ENCODE measurements around the gene ZNF367.

Gene ZNF367

DNA sequence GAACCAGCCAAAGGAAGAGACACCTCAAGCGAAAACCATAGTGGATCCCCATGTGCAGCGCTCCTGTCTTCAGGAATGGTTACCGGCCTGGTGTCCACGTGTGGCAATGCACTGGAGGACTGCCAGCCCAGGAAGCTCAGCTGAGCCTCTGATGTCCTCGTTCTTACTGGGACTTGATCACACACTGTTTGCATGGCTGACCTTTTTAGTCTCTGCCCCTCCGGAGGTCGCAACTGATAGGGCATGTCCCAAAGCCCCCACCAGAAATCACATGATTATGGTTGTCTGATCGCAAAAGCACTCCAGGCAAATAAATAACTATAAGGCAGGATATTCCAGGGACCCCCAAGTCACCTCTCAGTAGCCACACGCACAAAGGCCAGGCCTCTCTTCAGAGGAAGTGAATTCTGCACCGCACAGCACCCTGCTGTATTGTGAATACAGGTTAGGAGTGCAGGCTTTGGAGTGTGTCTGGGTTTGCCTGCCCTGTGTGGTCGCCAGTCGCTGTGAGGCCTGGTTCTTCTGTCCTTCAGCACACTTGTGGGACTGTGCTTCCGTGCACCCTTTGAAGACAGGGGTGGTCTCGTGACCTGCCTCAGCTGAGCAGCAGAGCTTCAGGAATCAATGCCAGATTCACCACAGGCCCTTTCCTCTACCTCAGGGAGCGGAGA is 18.4 kb upstream of the ZNF367 start:
- DNase-seq = no peak

DNA sequence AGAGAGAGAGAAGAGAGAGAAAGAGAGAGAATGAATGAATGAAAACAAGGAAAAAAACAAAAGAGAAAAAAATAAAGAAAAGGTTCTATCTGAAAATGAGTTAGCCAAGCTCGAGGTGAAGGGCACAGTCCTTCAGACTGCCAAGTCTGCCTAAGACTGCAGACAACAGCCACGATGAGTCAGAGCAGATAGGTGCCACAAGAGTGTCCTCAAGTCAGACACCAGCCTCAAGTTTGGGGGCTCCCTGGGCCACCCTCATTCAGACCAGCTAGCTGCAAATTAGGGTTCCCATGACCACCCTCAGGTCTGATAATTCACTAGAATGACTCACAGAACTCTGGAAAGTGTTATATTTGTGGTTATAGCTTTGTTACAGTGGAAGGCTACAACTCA is 17.9 kb upstream of the ZNF367 start:
- DNase-seq = no peak

DNA sequence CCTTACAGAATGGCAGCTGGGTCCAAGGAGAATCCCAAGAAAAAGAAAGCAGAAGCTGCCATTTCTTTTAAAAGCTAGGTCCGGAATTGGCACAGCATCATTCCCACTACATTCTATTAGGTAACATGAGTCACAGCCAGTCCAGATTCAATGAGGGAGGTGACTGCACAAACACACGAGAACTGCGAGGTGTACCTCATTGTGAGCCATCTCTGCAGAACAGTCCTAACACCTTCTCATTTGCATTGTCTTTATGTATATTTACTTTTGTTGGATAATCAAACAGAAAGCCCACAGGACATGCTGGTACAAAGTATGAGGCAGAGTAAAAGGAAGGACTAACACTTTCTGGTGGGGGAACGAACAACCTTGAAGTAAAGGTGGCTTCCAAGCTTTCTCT is 17.2 kb upstream of the ZNF367 start:
- DNase-seq = no peak

DNA sequence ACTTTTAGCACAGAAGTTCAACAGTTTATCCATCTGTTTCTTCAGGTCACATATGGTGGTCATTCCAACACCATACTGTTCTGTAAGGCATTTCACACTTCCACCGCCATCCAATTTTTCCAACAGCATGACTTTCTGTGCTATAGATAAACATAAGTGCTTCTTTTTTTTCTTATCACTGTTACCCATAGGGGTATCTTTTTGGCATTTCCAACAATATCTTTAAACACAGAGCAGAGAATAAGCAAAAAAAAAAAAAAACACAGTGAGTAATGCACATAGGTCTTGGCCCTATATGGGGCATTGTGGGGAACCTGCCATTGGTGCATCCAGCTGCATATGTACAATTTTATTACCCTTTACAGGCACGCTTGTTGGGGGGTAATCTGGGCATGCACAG is 12.2 kb upstream of the ZNF367 start:
- DNase-seq = no peak

DNA sequence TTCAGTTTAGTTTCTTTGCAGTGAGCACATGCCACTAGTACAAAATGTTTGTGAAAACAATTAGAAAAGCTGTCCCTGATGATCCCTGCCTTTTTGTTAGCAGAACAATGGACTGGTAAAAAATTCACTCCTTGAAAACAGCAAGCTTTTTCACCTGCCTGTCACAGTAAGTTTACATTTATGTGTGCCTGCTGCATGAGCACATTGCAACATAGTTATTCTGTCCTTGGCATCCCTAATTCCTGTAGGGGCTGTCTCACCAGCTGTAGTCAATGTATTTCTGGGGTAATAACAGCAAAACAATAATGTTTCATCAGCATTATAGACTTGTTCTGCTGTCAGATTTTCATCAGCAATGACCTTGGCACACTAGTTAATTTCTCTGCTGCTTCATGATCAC is 11.6 kb upstream of the ZNF367 start:
- no peak for DNase-seq

- DNase-seq = no peak
These were observed 7.5 kb upstream of the ZNF367 start for GRCh38 chr9:96425500-96426169.

DNA sequence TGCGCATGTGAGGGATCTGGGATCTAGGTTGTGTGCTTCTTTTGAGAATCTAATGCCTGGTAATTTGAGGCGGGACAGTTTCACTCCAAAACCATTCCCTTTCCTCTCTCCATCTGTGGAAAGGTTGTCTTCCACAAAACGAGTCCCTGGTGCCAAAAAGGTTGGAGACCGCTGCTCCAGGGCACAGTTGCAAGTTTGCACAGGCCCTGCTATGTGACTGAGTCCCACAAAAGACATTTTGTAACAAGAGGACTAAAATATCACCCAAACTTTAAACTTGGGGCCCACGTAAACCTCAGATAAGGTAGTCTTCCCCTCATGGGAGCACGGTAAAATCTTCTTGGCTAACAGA is 5.8 kb upstream of the ZNF367 start:
- DNase-seq = no peak

- DNase-seq = no peak
These were observed 5.3 kb upstream of the ZNF367 start for GRCh38 chr9:96423322-96423984.

DNA sequence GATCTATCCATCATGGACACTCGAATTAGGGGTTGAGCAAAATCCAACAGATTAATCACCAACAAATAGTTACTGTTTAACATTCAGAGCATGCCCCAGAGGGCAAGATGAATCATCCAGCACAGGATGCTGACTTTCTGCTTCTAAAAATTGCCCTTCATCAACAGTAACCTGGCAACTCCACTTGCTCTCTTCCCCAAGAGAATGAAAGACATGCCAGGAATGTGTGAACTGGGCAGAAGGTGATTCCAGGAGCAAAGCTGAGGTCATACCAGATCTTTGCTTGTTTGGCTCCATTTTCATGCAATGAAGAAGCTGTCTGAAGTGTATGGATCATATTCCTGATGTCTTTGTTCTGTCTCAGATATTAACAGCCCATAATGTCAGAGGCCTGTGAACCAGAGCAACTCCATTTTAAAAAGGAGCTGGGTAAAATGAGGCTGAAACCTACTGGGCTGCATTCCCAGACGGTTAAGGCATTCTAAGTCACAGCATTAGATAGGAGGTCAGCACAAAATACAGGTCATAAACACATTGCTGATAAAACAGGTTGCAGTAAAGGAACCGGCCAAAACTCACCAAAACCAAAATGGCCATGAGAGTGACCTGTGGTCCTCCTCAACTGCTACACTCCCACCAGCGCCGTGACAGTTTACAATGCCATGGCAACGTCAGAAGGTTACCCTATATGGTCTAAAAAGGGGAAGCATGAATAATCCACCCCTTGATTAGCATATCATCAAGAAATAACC is 2.5 kb upstream of the ZNF367 start:
- no peak for DNase-seq

GRCh38 chr9:96419691-96419969 is 1.5 kb upstream of the ZNF367 start:
- DNase-seq = no peak

DNA sequence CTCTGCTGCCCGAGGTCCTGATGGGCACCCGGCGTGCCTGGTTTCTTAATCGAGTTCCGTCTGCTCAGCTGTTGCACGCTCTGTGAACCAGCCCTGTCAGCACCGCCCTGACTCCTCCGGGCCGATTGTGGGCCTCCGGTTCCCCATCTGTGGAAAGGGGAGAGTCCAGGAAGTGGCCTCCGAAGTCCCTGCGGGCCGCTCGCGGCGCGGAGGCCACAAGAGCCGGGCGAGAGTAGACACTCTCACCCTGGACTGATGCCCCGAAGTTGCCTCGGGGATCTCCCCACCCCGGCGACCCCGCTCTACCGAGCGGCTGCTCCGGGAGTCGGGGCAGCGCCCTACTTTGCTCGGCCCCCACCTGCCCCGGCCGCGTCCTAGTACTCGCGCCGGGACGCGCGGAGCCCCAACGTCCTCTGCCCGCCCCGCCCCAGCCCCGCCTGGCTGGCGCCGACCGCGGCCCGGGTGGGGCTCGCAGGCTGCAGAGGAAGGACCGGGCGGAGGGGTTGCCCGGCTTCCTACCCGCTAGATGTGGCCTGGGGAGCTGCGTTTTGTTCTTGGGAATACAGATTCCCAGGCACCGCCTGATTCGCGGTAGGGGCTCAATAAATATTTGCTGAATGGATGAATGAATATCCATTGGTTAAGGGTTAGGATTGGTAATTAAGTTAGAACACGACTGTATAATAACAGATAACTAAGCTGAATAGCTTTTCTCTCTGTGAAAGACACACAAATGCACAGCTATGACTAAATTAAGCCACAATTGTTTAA is 935 bp upstream of the ZNF367 start:
- peak; percentile 80 for DNase-seq

DNA sequence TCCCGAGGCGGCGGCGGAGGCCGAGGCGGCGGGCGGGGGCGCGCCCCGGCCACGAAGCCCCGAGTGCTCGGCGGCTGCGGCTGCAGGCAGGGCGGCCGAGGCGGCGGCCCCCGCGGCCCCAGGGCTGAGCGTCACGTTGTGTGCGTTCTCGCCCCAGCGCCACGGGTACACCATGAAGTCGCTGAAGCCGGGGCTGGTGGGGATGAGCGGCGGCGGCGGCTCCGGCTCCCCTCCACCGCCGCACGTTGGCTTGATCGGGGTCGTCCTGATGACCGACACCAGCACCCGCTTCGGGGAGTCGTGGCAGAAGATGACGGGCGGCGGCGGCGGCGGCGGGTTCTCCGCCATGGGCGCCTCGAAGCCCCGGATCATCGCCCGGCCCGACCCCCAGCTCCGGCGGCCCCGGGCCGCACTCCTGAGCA is 498 bp downstream of the ZNF367 start:
- no peak for DNase-seq

GRCh38 chr9:96417051-96417586 is 1.1 kb downstream of the ZNF367 start:
- peak; percentile 82 for DNase-seq

DNA sequence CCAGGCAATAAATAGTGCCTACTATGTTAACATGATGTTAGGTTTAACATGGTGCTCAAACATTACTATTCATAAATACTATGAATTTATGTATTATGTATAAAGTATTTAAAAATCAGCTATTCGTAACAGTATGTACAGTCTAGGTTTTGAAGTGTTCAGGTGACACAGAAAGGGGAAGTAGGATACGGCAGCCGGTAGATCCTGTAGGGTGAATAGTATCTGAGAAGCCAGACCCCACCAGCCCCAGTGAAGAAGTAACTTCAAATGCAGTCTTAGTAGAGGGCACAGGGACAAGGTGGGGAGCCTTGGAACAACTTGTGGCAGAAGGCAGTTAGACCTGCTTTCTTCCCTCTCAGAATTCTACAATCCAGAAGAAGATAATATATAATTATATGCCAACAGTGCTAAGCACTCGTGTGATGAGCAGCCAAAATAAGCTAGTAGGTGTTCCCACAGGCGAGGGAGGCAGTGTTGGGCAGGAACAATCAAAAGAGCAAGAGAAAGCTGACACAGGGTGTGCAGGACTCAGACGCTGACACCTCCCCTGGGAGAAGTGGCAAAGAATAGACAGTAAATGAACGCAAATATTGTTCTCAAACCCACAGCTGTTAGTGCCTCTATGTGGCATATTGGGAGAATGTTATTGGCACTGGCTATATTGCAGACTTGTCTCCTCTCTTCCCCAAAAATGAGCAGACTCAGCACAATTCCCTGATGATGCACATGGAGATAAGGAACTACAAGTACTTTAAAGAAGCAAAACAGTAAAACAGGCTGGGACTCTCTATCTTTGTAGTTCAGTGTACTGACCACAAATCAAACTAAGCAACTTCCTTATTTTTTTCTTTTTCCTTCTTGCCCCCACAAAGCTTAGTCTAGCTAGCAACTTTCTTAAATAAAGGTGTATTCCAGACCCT is 4.6 kb downstream of the ZNF367 start:
- no peak for DNase-seq

DNA sequence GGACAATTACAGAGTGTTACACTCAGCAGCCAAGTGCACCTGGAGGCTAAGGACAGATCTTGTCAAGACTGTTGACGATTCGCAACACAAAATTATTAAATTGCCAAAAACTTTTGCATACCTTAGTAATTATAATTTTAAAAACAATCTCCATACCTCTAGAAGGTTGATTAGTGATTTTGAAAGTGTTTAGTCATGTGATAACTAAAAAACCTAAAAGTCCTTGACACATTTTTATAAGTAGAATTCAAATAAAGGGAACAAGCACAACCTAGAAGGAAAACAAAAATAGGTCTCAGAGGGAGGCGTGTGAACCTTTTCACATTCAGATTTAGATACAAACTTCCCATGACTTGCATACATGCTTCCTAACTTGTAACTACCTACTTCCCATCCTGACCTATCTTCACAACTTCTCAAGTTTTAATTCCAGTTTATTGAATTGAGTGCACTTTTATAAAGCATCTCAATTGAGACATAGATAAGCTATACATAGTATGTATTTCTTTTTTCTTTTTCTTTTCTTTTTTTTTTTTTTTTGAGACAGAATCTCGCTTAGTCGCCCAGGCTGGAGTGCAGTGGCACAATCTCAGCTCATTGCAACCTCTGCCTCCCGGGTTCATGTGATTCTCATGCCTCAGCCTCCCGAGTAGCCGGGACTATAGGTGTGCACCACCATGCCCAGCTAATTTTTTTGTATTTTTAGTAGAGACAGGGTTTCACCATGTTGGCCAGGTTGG is 5.8 kb downstream of the ZNF367 start:
- DNase-seq = no peak

DNA sequence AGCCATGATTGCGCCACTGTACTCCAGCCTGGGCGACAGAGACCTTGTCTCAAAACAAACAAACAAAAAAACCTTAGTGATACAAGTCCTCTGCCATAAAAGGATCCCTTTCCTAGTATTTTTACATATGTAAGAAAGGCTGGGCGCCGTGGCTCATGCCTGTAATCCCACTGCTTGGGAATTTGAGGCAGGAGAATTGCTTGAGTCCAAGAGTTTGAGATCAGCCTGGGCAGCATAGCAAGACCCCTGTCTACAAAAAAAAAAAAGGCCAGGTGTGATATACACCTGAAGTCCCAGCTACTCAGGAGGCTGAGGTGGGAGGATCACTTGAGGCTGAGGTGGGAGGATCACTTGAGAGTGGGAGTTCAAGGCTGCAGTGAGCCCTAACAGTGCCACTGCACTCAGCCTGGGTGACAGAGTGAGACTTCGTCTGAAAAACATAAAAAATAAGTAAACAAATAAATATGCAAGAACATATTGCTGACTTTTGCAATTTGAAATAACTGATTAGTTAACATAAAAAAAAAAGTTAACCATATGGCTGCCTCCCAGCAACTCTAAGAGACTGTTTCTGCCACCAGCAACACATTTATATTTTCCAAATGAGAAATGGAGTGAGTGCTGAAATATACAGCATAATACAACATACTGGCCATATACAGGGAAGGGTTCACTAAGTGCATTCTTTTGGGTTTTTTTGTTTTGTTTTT is 6.9 kb downstream of the ZNF367 start:
- DNase-seq = no peak

DNA sequence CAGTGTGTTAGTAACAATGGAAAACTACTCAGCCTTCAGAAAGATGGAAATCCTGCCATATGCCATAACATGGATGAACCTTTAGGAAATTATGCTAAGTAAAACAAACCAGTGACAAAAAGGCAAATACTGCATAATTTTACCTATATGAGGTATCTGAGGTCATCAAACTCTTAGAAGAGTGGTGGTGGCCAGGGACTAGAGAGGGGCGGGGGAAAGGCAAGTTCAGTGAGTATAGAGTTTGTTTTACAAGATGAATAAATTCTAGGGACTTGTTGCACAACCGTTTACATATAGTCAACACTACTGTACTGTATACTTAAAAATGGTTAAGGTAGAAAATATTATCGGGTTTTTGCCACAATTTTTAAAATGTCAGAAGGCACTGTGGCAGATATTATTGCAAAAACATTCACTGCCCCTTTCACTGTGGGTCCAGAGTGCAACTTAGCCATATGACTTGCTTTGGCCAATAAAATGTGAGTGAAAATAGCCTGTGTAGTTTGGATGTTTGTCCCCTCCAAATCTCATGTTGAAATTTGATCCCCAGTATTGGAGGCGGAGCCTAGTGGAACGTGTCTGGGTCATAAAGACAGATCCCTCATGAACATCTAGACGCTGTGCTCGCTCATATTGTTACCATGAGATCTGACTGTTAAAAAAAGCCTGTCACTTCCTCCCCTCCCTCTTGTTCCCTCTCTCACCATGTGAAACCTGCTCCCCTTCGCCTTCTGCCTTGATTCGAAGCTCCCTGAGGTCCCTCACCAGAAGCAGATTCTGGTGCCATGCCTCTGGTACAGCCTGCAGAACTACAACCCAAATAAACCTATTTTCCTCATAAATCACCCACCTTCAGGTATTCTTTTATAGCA is 9.5 kb downstream of the ZNF367 start:
- no peak for DNase-seq

DNA sequence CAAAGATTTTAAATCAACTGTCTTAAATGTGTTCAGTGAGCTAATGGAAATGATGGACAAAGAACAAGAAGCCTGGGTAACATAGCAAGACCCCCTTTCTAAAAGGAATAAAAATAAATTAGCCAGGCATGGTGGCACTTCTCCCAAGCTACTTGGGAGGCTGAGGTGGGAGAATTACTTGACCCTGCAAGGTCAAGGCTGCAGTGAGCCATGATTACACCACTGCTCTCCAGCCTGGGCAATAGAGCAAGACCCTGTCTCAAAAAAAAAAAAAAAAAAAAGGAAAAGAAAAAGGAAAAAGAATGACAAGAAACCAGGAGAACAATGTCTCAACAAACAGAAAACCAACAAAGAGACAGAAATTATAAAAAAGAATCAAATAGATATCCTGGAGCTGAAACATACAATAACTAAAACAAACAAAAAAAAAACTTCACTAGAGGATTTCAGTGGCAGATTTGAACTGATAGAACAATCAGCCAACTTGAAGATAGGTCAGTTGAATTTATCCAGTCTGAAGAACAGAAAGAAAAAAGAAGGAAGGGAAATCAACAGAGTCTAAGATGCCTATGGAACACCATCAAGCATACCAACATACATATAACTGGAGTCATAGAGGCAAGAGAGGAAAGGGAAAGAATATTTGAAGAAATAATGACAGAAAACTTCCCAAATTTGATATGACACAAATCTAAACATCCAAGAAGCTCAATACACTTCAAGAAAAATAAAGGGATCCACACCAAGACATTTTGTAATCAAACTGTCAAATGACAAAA is 17.8 kb downstream of the ZNF367 start:
- no peak for DNase-seq

- no peak for DNase-seq
These were observed 18.9 kb downstream of the ZNF367 start for GRCh38 chr9:96399325-96399633.

Measured in NCI-H774 (cell line).